ENCODE results near the gene PDZD8. TPM values are rescaled to one million over a fixed set of nuclear protein-coding genes. Genes with fewer than 3 reads are reported as not detected.

PDZD8 gene
- polyA plus RNA-seq, 1 donor from 2014 or later, result 16.3 TPM

DNA sequence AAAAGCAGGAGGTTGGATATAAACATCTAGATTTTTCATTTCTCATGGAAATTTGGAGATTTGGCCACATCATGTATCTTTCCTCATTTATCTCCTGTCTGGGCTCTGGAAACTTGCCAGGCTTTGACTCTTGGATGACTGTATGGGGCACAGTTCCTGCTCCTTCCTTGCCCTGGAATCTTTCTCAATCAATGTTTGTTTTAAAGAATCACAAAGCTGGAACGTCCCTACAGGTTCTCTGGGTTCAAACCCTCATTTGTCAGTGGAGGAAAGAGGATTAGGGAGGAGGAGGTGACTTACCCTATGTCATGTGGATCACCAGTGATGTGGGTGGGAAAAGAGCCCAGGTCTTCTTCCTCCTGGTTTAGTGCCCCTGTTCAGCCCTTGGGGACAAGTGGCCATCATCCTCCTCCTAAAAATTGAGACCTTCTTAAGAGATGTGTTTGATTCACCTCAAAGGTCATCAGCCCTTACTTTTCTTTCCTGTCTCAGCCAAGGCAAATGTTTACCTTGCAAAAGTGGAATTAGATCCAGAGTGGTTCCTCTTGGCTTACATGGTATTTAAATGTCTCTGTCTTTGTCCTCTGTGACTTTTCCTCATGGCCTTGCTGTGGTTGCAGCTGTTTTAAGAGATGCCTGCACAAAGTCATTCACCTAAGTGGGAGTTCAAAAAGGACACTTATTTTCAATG lies 38.8 kb upstream of the PDZD8 start:
- no peak overlapping the region for H3K9ac ChIP-seq (ENCODE audit: low read length)
- no peak overlapping the region for H2AFZ ChIP-seq (ENCODE audit: low read depth, low read length)
- no peak overlapping the region for H3K4me3 ChIP-seq (ENCODE audit: low read length)
- H3K27me3 ChIP-seq (ENCODE audit: insufficient read depth, low read depth, low read length), result no peaks in the 10 kb centered on the region
- TF ChIP-seq, protein P1, sequence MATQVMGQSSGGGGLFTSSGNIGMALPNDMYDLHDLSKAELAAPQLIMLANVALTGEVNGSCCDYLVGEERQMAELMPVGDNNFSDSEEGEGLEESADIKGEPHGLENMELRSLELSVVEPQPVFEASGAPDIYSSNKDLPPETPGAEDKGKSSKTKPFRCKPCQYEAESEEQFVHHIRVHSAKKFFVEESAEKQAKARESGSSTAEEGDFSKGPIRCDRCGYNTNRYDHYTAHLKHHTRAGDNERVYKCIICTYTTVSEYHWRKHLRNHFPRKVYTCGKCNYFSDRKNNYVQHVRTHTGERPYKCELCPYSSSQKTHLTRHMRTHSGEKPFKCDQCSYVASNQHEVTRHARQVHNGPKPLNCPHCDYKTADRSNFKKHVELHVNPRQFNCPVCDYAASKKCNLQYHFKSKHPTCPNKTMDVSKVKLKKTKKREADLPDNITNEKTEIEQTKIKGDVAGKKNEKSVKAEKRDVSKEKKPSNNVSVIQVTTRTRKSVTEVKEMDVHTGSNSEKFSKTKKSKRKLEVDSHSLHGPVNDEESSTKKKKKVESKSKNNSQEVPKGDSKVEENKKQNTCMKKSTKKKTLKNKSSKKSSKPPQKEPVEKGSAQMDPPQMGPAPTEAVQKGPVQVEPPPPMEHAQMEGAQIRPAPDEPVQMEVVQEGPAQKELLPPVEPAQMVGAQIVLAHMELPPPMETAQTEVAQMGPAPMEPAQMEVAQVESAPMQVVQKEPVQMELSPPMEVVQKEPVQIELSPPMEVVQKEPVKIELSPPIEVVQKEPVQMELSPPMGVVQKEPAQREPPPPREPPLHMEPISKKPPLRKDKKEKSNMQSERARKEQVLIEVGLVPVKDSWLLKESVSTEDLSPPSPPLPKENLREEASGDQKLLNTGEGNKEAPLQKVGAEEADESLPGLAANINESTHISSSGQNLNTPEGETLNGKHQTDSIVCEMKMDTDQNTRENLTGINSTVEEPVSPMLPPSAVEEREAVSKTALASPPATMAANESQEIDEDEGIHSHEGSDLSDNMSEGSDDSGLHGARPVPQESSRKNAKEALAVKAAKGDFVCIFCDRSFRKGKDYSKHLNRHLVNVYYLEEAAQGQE (IDR thresholded peaks at IDR 0.05; ENCODE audit: borderline replicate concordance), result no peak
- no peak for TF ChIP-seq TAF1 (IDR thresholded peaks at IDR 0.05; ENCODE audit: low read depth)
- TF ChIP-seq, protein P2, sequence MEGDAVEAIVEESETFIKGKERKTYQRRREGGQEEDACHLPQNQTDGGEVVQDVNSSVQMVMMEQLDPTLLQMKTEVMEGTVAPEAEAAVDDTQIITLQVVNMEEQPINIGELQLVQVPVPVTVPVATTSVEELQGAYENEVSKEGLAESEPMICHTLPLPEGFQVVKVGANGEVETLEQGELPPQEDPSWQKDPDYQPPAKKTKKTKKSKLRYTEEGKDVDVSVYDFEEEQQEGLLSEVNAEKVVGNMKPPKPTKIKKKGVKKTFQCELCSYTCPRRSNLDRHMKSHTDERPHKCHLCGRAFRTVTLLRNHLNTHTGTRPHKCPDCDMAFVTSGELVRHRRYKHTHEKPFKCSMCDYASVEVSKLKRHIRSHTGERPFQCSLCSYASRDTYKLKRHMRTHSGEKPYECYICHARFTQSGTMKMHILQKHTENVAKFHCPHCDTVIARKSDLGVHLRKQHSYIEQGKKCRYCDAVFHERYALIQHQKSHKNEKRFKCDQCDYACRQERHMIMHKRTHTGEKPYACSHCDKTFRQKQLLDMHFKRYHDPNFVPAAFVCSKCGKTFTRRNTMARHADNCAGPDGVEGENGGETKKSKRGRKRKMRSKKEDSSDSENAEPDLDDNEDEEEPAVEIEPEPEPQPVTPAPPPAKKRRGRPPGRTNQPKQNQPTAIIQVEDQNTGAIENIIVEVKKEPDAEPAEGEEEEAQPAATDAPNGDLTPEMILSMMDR (IDR thresholded peaks at IDR 0.05; ENCODE audit: poor library complexity, severe bottlenecking), result no peak
- no peak for TF ChIP-seq EP300 (conservative IDR thresholded peaks at IDR 0.05; ENCODE audit: poor library complexity, severe bottlenecking)
- TF ChIP-seq POLR2AphosphoS5 (IDR thresholded peaks at IDR 0.05), result no peak
- no peak for TF ChIP-seq SMC3 (conservative IDR thresholded peaks at IDR 0.05; ENCODE audit: poor library complexity)
- no peak for TF ChIP-seq MXI1 (conservative IDR thresholded peaks at IDR 0.05; ENCODE audit: poor library complexity, severe bottlenecking)
- no peak for TF ChIP-seq RAD21 (conservative IDR thresholded peaks at IDR 0.05)
- TF ChIP-seq EZH2 (IDR thresholded peaks at IDR 0.05; ENCODE audit: borderline replicate concordance, insufficient read depth, low read length, poor library complexity, severe bottlenecking), result no peak
- no peaks in the 10 kb centered on the region for H3F3A ChIP-seq (ENCODE audit: insufficient read depth, low read length, poor library complexity, severe bottlenecking)
- H4K20me1 ChIP-seq (ENCODE audit: insufficient read depth), result no peaks in the 10 kb centered on the region
- no peaks in the 10 kb centered on the region for H3K36me3 ChIP-seq (ENCODE audit: insufficient read depth, low read length)
- H3K9me3 ChIP-seq (ENCODE audit: low read length), result no peaks in the 10 kb centered on the region
- H3K27ac ChIP-seq (ENCODE audit: low read length), result no peak overlapping the region
- H3K4me2 ChIP-seq (ENCODE audit: low read length), result no peak overlapping the region
- no peaks in the 10 kb centered on the region for H3K9me2 ChIP-seq (ENCODE audit: insufficient read depth, low read length)
- H3K79me2 ChIP-seq (replicated peaks; ENCODE audit: insufficient read depth, low read length), result no peaks in the 10 kb centered on the region

DNA sequence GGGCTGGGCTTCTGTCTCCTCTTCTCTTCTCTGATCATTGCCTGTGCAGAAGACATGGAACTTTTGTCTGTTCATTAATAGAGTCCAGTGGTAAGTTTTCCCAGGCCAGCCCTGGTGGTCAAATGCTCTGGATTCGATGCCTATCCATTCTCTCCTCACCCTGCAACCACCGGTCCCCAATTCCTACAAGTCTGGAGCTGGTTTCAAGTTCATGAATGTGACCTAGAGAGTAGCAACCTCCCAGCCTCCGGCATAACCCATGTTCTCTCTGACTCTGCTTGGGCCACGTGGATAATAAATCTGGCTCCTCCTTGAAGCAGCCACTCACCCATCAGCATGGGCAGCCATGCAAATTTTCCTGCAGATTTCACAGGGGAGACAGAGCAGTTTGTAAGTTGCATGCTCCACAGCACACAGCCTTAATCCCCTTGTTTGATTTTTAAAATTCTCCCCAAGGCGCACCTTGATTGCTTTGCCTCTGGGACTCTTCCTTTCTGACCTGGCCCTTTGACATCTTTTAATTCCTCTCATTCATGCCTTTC lies 37.3 kb upstream of the PDZD8 start:
- Histone ChIP-seq H3K9me3 (ENCODE audit: low read length) (no peaks in the 10 kb centered on the region), H3K9ac (ENCODE audit: low read length) (no peak overlapping the region), H3K27ac (ENCODE audit: low read length) (no peak overlapping the region), H3K4me3 (ENCODE audit: low read length) (no peak overlapping the region), H3F3A (ENCODE audit: insufficient read depth, low read length, poor library complexity, severe bottlenecking) (no peaks in the 10 kb centered on the region), H3K4me2 (ENCODE audit: low read length) (no peak overlapping the region), H3K79me2 (replicated peaks; ENCODE audit: insufficient read depth, low read length) (no peaks in the 10 kb centered on the region), H3K36me3 (ENCODE audit: insufficient read depth, low read length) (no peaks in the 10 kb centered on the region), H2AFZ (ENCODE audit: low read depth, low read length) (no peak overlapping the region), H3K9me2 (ENCODE audit: insufficient read depth, low read length) (no peaks in the 10 kb centered on the region), H3K27me3 (ENCODE audit: insufficient read depth, low read depth, low read length) (no peaks in the 10 kb centered on the region), H4K20me1 (ENCODE audit: insufficient read depth) (no peaks in the 10 kb centered on the region)
- TF ChIP-seq, protein P2 (IDR thresholded peaks at IDR 0.05; ENCODE audit: poor library complexity, severe bottlenecking), result no peak
- no peak for TF ChIP-seq MXI1 (conservative IDR thresholded peaks at IDR 0.05; ENCODE audit: poor library complexity, severe bottlenecking)
- no peak for TF ChIP-seq RAD21 (conservative IDR thresholded peaks at IDR 0.05)
- no peak for TF ChIP-seq TAF1 (IDR thresholded peaks at IDR 0.05; ENCODE audit: low read depth)
- TF ChIP-seq EP300 (conservative IDR thresholded peaks at IDR 0.05; ENCODE audit: poor library complexity, severe bottlenecking), result no peak
- TF ChIP-seq, protein P1 (IDR thresholded peaks at IDR 0.05; ENCODE audit: borderline replicate concordance), result no peak
- TF ChIP-seq EZH2 (IDR thresholded peaks at IDR 0.05; ENCODE audit: borderline replicate concordance, insufficient read depth, low read length, poor library complexity, severe bottlenecking), result no peak
- no peak for TF ChIP-seq POLR2AphosphoS5 (IDR thresholded peaks at IDR 0.05)
- TF ChIP-seq SMC3 (conservative IDR thresholded peaks at IDR 0.05; ENCODE audit: poor library complexity), result no peak
